A549 treated with CpdA at 1 μM for 4 hours (cell line): ENCODE results near the gene DGAT2. TPM values are rescaled to one million over a fixed set of nuclear protein-coding genes. Genes with fewer than 3 reads are reported as not detected.

Experiments
- total RNA-seq: library from RNA; stranded (reverse); fragments of 200-300 nt; extraction: Qiagen RNA extraction; gene quantifications from 5 replicates; pipeline ENCODE4 v1.2.3, GENCODE V29; 2022; ENCODE audit warnings: low read depth

DGAT2 gene, protein sequence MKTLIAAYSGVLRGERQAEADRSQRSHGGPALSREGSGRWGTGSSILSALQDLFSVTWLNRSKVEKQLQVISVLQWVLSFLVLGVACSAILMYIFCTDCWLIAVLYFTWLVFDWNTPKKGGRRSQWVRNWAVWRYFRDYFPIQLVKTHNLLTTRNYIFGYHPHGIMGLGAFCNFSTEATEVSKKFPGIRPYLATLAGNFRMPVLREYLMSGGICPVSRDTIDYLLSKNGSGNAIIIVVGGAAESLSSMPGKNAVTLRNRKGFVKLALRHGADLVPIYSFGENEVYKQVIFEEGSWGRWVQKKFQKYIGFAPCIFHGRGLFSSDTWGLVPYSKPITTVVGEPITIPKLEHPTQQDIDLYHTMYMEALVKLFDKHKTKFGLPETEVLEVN
- 2.0 to 2.7 TPM (median 2.0 TPM) in 5 replicates for total RNA-seq

DNA sequence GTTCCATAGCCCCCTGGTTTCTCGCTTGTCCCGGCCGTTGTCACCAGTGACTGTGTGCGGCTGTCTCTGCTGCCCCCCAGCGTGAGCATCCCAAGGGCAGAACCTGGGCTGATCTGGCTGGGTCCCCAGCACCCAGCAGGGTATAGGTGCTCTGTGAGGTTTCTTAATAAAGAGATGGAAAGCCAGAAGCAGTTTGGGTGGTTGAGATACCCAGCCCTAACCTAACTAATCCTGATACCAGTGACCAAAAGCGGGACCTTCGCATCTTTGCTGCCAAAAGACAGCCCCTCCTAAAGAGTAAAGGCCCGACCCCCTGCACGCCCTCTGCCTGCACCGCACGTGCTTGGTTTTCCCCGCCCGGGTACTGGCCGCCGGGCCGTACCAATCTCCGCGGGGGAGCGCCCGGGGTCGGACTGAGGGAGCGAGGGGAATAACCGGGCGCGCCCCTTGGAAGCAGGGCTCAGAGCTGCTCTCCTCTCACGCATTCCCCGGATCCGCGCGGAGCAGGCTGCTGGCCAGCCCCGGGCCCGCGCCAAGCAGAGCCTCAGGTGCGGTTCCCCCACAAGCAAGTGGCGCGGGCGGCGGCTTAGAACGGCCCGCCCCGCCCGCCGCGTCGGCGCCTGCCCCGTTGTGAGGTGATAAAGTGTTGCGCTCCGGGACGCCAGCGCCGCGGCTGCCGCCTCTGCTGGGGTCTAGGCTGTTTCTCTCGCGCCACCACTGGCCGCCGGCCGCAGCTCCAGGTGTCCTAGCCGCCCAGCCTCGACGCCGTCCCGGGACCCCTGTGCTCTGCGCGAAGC lies at the start of gene DGAT2:
DGAT2 (plus strand) TSS at position 667 of the 797 bp plus-strand sequence. CDS start 214 bp downstream, outside the sequence.

DNA sequence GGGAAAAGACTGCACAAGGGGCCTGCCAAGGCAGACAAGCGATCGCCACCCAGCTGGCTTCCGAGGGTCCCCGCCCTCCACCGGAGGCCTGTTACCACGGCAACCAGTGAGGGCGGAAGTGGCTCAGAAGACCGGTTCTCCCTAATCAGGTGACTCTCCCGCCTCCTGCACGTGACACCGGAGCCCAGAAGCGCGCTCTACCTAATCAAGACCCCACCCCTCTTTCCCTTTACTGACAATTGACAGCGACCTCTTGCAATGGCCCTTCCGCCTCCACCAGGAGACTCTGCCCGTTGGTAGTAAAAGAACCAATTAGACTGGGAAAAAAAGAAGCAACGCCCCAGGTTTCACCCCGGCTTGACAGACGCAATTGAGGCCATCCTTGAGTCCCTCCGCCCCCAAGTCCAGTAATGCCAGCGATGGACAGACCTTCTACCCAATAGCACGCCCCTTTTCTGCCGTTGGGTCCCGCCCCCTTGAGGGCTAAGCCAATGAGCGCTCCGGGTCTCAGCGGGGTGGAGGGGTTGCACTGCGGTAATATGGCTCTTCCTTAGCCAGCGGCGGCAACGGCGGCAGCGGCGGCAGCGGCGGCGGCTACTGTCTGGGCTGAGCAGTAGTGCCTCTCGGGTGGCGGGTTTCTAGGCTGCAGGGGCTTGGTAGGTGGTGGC lies 46.2 kb downstream of the DGAT2 start, which contains the start of gene UVRAG:
UVRAG (plus strand) TSS at position 534 of the 668 bp plus-strand sequence. CDS start 198 bp downstream, outside the sequence.

Other genes starting within 250 kb of the DGAT2 start
- 8.1 to 13.4 TPM (median 11.2 TPM) in 5 replicates for gene GDPD5, start 242.8 kb upstream of the DGAT2 start, total RNA-seq
- 72.0 to 121 TPM (median 107 TPM) in 5 replicates for gene SERPINH1, start 206.5 kb upstream of the DGAT2 start, total RNA-seq
- gene MAP6, start 99.7 kb upstream of the DGAT2 start, total RNA-seq: 1.5 to 1.7 TPM (median 1.7 TPM) in 5 replicates
- gene MOGAT2, start 50.9 kb upstream of the DGAT2 start, total RNA-seq: not detected in 5 replicates
- 9.2 to 11.6 TPM (median 10.1 TPM) in 5 replicates for gene UVRAG, start 46.4 kb downstream of the DGAT2 start, total RNA-seq